ENCODE results near the gene ANKRD13B.
"Not testable (repeated sequence)": the region's sequence is repeated elsewhere in the genome, so short reads cannot be mapped to it uniquely, and the experiment has no call there.

Gene ANKRD13B

GRCh38 chr17:29620271-29620670 is 27.3 kb downstream of the ANKRD13B start:
- DNase-seq, result no peak

- DNase-seq, result no peak
Observed at GRCh38 chr17:29620779-29621500, 28.0 kb downstream of the ANKRD13B start.

GRCh38 chr17:29621751-29622194 is 28.8 kb downstream of the ANKRD13B start:
- DNase-seq, result no peak

DNA sequence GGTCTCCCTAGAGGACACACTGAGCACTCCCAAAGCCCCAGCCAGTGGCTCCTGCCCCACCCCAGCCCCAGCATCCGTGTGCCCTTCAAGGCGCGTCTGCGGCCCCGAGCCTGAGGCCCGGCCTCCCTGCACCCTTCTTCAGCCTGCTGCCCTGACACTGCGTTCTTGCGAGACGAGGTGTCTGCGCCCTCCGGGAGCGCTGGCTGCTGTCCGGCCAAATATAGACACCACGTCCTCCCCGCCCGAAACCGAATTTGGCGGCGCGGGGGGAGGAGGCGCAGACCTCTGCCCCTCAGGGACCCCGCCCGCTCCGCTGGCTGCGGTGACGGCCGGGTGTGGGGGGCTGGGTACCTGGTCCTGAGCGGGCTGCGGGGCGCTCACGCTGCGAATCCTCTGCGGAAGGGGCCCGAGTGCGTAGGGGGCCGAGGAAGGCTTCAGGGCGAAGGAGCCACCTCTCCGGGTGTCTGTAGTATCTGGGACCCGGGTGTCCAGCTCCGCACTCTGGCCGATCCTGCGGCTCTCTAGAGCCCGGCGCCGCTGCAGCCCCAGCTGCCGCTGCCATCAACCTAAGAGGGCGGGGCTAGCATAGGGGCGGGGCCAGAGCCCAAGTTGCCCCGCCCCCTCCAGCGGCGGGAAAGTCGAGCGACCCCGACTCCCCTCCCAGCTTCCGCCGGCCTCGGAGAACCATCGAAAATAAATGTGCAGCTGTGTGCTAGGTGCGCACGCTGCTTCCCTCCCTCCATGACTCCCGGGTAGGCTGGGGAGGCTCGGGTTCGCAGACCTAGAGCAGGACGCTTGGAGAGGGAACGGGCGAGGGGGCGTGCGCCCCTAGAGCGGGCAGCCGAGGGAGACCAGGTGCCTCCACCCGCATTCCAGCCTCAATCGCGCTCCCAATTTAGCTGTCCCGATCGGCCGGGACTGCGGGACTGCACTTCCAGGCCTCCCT is 29.7 kb downstream of the ANKRD13B start, which contains the start of gene CORO6:
Gene CORO6 (minus strand): TSS at position 576 of the 946 bp plus-strand sequence. CDS start 1,491 bp downstream, outside the sequence.
- no peak for DNase-seq

DNA sequence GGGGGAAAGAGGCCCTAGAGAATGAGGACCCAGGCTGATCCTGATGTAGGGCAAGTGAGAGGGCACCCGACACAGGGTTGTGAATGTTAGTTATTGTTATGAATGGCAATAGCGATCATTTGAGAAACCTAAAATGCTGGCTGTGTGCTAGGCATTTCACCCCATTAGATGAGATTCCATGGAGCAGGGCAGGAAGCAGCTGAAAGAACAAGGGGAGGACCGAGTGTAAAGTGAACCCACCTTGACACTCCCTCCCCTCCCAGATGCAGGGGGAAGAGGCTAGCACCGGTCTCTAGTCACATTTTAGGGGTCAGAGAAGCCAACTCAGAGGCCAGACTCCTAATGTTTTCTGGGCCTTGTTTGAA is 30.3 kb downstream of the ANKRD13B start:
- DNase-seq, result no peak

DNA sequence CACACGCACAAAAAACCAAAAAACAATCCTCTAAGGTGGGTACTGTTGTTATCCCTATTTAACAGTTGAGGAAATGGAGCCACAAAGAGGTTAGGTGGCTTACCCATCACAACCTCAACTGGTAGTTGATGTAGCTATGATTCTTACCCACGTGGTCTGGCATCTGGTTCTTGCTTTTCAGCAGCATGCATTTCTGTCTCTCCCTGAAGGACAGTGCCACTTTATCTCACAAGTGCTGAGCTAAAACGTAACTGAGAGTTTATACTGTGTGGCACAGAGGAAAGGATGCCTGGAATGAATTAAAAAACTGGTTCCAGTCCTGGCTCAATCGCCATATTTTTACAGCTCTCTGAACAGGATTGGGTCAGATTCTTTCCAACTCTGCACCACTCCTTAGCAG is 31.7 kb downstream of the ANKRD13B start:
- DNase-seq, result no peak

DNA sequence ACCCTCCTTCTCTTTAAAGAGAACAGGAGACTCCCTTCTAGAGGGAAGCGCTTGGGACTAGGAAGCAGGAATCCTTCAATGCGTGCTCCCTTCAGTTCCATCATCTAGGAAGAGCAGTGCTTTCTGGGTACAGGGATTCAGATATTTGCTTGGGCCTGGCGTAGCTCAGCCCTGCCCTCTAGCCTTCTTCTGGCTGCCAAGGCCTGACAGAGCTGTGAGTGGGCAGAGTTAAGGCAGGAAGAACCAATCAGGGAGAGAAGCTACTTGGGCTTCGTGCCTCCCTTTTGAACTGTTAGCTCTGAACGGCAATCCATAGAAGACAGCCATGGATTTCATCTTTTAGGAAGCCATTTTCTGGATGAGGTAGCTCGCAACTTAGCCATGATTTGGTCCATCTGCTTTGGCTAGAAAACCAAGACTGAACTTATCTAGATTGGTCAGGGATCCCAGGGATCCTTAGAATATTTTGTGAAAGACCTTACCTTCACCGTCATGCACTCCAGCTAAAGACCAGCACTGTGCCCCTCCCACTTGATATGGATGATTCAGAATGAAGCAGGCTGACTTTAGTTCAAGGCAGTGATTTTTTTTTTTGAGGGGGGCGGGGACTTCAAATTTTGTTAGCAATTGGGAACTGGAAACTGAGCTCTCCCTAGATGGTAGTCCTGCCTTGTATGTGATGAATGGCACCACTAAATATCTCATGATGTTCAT is 32.3 kb downstream of the ANKRD13B start:
- DNase-seq, result no peak

DNA sequence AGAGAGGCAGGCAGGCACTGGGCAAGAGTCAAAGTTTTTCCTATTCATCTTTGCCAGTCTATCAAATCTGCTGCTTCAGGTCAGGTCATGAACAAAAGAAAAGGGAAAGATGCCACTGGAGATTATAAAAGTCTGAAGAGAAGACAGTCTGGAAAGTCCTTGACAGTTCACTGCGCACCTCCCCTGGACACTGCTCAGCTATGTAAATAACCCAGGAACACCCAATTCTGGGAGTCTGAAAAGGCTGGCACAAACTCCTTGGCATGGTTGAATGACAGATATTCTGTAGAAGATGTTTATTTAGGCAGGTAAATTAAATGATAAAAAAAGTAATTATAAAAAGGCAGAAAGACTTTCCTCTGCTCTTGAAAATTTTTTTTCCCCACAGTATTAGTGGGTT is 35.0 kb downstream of the ANKRD13B start:
- DNase-seq, result no peak

DNA sequence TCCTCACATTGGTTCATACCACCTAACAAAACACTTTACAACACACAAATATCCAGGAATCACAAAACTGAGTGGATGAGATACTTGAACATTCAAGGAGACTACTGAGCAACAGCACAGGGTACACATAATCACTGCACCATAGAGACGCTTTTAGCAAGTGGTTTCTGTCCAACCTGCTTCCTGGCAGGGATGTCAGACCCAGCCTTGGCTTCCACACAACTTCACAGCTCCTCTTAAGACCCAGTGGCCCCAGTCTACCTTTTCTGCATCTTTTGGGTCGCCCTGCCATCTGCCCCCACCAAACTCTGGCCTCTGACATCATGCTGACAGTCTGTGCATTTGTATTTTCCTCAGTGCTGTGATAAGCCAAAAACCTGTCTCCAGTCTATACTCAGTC is 35.7 kb downstream of the ANKRD13B start:
- DNase-seq, result no peak

DNA sequence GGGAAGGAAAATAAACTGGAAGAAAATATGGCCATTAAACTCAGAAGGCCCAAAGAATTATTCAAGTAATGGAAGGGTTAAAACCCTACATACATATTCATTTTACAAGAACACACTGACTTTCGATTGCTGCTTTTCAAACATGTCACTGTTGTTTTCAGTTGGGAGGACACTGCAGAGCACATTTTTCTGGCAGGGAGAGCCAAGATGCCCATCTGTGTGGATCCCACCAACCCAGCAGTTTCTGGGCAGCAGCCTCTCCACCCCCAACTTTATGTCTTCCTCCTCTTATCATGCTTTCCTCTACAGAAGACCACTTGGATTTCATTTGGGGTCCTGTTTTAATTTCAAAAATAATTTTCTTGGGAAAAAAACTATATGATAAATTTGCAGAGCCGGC is 36.9 kb downstream of the ANKRD13B start:
- DNase-seq, result no peak

DNA sequence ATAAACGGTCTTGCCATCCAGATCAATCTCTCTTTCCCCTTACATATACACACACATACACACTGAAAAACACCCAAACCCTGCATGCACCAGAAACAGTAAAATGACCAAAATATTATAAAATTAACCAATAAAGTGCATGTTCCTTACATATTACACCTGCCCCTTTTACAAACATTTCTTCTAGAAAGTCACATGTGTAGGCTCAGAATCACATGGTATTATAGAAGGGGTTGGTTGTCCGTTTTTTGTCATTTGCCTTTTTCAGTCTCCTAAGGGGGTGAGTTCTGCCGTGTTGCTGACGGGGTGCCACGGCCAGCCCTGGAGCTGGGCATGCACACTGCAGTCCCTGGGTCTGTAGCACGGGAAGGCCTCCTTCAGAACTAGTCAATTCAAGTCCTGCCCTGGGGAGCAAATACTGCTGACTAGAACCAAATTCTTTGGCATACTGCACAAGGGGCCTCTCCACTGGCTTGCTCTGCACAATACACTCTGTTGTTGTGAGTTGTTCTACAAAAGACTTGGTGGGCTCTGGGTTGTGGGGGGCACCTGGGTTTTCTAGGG is 37.8 kb downstream of the ANKRD13B start:
- no peak for DNase-seq

GRCh38 chr17:29633886-29634285 is 41.0 kb downstream of the ANKRD13B start:
- no peak for DNase-seq

DNA sequence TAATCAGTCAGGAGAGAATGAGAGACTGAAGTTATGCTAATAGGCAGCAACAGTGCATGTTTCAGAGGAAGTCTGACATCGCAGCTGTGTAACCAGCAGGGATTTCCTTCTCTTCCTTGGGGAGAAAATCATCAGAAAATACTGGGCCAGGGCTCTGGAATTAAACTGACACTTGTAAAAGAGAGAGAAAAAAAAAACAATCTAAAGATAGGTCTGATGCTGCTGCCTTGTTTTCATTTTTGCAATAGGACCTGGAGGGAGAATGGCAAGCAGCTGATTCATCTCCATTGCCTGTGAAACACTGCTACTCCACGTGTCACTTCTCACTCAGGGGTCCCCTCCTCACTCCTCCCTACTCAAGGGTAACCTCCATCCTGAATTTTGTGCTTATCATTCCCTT is 47.5 kb downstream of the ANKRD13B start:
- no peak for DNase-seq

DNA sequence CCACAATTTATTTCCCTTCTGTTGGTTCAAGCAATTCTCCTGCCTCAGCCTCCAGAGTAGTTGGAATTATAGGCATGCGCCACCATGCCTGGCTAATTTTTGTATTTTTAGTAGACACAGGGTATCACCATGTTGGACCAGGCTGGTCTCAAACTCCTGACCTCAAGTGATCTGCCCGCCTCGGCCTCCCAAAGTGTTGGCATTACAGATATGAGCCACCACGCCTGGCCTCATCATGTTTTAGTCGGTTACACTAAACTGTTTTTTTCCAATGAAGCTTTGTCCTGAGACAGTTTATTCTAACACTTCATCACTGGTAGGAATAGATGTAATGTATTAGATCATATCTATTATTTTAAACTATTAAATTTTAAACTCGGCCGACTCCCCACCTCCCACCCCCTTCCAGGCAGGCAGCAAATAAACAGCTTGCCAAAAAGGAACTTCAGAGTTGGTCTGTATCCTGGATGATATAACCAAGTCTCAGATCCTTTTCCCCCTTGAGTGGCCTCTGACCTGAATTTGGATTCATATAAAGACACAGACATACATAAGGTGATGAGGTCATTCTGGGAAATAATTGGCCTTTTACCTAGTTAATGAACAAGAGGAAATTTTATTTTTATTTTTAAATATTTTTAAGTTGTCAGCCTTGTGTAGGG is 48.2 kb downstream of the ANKRD13B start:
- no peak for DNase-seq

DNA sequence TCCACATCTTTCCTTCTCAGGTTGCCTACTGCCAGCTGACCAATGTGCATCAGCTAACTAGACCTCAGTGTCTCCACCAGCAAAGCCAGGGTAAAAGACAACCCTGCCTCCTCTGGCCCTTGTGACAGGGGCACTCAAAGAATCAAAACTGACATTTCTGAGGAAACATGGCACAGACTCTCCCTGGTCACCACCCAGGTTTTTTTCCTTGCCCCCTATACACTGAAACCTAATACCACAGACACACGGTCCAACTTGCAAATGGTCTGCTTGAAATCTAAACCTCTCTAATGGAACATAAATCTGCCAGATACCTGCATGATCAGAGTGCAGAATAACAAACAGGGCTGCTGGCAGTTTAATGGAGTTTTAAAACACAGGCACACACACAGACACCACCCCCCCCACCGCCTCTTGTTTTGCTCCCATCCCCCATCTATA is 49.3 kb downstream of the ANKRD13B start:
- no peak for DNase-seq

DNA sequence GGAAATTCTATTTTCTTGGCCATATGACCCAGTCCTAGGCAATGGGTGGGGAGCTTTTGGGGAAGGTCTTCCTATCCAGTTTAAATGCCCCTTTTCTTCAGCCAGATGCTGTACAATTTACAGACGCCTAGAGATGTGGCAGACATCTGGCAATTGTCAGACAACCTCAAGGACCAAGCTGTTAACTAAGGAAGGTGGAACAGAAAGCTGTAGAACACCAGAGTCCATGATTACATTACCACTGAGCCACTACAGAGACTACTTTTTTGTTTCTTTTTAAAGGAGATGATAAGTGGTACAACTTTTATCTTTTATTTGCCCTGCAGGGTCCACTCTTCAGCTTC is 50.9 kb downstream of the ANKRD13B start:
- DNase-seq, result no peak

DNA sequence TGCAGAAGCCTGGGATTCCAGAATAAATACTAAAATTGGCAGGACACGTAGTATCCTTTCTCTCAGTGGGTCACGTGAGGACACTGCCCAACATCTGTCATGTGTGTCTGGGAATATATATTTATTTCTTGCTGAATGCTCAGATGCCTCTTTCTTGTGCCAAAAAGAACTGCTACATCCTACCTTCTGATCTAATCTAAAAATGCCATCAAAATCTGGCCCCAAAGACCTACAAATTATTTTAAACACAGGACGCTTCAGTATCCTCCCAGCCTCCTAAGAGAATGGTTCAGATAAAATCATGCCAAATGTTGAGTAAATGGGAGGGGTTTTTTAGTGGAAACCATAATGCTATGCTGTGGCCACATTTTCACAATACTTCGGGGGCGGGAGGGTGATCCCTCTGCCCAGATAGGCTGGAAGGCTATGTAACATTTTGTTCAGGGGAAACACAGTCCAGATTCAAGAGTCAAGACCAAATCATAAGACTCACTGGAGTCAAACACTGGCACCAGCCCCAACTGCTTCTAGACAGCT is 52.7 kb downstream of the ANKRD13B start:
- peak; percentile 41 for DNase-seq

DNA sequence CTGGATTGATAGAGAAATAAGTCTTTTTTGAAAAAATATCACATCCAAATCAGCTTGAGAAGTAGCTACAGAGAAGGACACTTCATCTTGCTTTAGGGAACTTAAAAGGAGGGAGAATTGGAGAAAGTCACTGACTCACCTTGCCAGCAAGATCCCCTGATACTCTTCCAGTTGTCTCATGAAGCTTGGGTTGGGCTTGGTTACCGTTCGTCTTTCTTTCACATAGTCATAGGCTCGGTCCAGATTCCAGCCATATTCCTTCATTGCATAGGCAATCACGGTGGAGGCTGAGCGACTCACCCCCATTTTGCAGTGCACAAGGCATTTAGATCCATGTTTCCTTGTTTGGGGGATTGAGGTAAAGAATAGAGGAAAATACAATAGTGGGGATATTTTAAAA is 55.1 kb downstream of the ANKRD13B start:
- DNase-seq, result no peak

DNA sequence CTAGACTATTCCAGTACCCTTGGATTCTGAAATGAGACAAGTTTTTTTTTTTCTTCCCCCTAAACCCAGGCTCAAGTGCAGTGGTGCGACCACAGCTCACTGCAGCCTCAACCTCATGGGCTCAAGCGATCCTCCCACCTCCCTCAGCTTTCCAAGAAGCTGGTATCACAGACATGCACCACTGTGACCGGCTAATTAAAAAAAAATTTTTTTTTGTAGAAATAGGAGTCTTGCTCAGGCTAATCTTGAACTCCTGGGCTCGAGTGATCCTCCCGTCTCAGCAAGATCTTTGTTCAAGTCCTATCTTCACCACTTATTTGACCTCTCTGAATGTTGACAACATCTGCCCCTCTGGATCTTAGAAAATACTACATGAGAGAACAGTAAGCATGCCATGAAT is 56.4 kb downstream of the ANKRD13B start:
- DNase-seq, result no peak

DNA sequence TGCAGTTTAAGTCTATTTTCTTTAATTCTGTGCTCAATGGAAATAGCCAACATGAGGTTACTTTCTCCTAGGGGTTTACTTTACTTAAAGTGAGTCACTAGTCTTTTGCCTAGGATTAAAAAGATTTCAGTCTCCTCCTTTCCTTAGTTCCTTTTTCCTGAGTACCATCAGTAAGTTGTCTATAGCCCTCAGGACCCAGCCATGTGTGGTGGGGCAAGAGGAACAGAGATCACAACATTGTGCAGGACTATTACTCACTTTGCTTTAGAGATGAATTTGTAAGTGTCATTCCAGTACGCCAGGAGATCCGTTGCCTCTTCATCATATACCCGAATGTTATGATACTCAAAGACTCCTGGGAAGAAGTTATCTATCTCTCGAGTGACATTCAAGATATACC is 57.5 kb downstream of the ANKRD13B start:
- no peak for DNase-seq

GRCh38 chr17:29651913-29652312 is 59.0 kb downstream of the ANKRD13B start:
- not testable (repeated sequence) for DNase-seq

DNA sequence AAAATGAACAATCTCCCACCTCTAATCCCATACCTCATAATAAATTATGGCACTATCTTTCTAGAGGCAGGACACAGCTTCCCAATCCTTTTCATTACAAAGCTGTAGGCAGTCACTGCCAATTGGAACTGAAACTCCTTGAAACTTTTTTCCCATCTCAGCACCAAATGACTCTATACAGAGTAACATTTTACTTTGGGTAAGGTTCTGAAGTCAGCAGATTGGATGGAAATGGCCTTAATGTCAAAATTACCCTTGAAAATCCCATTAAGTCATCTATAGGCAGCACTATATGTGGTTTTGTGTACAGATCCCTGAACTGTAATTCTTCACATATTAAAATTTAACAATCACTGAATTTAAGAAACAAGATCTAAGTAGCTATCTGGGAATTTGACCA is 60.0 kb downstream of the ANKRD13B start:
- no peak for DNase-seq

Data from GF-D8 (cell line).